SW 1271 (cell line): ENCODE results near the gene KRT78.

Experiments used
- DNase-seq, 2 experiments: peaks; one replicate each; lab custom pipeline; 2025; lab: John Stamatoyannopoulos, UW

Gene KRT78

DNA sequence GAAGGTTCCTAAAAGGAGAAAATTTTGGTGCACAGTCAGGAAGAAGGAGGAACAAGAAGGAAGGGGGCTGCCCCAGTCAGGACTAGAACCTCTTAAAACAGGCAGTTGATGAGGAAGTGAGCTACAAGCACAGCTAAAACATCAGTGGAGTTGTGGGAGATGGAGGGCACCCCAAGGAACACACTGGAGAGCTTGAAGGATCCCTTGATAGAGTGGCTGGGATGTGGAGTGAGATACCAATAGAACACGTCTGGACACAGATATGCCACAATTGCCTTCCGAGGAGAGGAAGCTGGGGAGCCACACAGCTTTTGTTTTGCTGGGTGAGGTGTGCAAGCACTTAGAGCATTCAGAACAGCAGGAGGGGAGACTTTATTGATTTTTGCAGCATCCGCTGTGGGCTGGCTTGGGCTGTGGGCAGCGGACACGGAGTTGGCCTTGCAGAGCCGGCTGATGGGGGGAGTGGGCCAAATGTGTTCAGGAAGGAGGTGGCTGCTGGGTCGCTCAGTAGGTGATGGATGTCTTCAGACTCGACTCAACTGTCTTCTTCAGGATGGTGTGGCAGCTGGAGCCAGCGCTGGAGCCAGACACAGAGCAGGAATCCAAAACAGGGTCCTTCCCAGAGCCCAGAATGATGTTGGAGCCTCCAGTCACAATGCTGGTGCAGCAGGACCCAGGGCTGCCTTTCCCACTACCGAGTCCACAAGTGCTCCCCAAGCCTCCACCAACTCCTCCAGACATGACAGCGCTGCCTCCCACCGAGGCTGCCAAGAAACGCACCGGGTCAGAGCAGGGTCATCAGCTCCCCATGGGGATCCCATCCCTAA lies 10.0 kb downstream of the KRT78 start:
- no peak for DNase-seq

DNA sequence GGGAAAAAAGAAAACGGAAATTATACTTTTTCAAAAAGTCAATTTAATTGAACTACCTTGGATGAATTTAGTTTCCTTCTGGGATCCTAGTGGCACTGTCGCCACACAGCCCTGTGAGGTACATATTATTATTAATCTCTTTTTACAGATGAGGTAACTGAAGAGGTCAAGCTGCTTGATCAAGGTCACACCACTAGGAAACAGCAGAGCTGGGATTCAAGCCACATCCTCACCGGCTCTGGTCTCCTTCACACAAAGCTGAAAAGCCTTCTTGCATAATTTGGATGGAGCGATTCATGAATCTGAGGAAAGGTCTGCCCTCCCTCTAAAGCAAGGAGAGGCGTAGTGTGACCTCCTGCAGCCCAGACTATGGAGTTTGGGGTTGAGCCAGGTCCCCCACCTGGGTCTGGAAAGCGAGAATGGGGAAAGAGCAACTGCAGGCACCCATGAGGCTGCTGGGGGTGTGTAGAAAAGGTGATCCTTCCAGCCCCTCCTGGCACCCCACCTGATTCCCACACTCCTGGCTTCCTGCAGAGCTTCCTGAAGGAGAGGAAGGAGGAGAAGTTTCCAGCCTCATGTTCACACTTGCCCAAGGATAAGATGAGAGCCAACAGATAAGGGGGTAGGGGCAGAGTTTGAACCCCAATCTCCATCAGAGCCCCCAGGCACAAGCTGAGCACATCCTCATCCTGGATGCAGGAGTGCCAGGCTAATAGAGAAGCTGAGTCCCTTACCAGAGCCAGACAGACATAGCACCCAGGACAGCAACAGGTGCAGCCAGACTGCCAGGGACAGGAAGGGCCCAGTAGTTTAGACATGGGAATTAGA lies 10.8 kb downstream of the KRT78 start:
- DNase-seq, result no peak

DNA sequence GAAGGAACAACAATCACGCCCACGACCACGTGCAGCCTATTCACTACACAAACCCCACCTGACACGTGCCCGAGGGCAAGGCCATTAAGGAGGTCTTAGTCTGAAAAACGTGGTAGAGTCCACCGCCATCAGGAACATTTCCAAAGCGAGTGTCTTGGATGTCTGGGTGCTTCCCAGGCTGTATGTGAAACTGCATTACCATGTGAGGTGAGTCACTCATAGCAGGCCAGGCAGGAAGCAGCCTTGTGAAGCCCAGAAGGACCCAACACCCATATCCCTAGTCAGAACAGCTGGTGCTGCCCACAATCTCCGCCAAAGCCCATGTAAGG lies 11.4 kb downstream of the KRT78 start:
- DNase-seq, result no peak

DNA sequence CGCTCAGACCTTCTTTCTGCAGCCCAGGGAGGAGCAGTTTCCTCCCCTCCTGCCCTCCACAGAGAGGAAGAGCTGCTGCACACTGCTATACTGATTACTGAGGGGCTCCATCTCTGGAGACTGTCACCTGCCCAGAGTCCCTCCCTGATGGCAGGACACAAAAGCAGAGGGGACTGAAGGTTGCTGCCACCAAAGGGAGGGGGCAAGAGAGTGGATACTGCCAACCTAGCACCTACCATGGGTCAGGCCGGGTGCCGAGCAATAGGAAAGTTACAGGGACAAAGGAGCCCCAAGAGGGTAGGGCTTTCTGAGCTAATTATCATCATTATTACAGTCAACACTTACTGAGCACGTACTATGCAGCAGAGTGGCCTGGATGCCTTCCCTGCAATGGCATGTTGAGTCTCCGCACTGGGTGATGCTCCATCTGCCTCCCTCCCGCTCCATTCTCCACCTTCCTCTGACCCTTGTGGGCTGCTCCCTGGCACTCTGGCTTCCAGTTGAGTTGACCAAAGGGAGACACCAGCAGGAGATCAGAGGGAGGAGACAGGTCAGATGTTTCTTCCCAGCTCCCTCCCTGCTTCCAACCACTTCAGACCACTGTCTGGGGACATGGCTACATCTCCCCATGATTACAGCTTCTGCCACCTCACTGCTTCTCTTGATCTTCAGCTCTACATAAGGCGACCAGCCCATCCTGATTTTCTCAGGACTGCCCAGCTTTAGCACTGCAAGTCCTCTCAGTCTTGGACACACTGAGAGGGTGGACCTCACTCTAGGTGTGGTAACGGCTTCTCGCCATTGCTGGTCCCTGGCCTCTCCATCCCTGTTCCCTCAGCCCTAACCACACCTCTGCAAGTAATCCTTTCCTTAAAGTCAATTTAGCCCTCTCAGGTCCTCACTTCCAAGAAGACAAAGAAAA lies 12.0 kb downstream of the KRT78 start:
- no peak for DNase-seq

DNA sequence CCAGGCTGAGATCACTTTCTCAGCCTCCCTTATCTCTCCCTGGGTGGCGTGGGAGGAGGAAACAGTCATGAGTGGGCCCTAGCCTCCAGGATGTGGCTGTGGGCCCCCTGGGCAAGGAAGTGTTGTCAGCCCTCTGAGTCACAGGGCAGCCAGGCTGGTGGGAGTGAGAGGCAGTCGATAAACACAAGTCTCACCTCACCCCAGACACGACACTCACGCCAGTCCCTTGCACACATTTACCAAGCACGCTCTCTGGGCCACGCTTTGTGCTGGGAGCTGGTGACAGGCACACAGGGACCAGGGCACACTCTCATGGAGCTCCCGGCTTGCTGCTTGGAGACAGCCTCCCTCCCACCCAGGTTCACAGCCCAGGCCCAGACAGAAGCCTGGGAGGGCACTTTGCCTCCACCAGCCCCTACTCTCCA lies 12.7 kb downstream of the KRT78 start:
- no peak for DNase-seq

DNA sequence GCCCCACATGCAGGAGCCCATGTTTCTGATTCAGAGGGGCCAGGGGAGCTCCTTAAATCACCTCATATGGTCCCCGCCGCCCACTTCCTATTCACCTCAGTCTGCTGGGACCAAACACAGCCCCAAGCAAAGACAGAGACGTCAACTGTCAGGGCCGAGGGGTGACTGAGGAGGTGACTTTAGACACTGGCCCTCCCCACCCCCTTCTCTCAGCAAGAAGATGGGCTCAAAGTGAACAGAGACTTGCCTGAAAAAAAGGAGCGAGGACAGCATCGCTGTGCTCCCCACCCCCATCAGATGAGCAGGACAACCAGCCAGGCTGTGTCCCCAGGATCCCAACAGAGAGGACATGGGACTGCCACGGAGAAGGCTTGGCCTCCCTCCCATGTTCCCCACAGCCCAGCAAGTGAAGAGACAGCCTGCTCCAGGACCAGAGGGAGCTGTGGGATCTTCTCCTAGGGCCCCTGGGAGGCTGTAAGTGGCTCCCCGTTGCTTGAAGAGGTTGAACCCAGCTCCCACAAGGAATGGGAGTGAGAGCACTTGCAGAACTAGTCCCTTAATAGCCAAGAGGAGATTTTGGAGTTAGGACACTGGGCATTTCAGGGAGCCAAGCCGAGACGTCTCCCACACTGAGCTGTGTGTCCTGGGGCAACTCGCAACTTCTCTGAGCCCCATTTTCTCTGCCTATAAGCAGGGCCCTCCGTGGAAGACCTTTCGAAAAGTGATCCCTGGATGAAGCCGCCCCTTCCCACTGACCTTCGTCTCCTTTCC lies 13.3 kb downstream of the KRT78 start:
- DNase-seq, result no peak

DNA sequence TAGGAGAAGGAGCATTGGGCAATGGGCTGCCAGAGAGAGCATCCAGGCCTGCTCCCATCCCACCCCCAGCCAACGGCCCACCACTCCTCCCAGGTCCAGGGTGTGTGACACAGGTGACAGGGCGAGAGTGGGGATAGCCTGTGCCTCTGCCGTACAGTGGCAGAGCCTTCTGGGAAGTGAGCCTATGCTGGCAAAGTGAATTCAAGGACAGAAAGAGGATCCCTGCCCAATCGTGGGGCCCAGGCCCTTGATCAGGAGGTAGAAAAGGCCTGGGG lies 14.1 kb downstream of the KRT78 start:
- no peak for DNase-seq

DNA sequence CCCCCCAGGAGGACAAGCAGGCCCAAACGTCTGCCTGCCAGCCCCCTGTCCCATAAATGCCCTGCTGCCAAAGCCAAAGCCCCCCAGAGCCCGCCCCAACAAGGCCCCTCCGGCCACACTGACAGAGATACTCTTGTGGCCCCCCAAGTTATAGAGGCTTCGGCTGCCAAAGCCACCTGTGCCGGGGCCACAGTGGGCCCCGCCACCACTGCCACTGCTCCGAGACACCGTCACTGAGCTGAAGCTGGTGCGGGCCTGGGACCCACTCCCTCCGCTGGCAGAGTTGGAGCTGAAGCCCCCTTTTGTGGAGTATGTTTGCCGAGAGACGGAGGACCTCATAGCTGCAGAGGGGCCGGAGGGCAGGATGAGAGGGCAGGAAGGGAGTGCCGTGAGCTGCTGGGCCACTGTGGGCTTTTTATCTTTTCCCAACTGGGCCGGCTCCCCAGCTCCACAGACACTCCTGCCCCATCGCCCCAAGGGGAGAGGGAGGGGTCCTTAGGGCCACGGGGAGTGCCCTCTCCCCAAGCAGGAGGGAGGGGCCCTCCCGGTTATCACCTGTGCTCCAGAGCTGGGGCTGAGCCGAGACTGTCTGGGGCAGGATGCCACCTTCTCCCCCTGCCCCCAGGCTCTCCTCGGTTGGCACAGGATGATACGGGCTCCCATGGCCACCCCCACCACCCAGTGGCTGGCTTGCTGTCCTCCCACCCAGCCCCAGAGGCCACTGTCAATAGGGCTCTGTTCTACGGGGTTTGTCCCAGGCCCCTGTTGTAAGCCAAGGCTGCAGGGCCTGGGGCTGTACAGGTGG lies 14.7 kb downstream of the KRT78 start, which contains the start of gene KRT79:
Gene KRT79, minus strand, starts transcription at position 390 of the 805 bp plus-strand sequence. Its CDS starts 51 bp downstream, at position 339.
- no peak for DNase-seq

DNA sequence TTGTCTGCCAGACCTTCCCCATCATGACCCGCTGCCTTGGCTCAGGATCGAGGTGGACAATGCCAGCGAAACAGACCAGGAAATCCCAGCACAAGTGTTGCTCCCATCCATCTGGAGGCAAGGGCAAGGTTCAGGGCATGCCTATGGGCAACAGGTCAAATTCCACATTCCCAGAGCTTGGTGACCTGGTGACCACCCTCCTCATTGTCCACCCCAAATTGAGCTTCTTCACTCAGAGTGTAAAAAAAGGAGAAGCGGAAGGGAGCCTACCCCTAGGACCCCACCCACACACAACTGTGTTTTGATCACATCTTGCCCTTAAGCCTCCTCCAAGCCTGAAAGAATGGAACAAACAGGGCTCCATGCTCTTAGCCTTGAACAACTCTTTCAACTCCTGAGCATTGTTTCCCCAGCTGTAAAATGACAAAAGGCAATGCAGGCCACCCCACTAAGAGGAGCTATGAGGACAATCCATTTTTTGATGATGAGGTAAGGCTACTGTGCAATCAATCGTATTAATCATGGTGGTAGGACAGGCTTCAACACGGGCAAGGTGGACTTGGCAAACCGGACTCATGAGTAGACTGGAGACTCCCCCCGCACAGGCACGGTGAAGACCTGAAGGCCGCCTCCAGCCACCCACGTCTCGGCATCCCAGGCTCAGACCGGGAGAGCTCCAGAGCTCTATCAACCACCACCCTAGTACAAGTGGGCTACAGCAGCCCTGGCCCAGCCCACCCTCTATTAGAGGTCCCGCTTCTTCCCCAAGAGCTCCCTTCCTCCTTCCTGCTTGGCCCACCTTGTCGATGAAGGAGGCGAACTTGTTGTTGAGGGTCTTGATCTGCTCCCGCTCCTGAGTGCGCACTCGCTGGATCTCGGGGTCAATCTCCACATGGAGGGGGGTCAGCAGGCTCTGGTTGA lies 15.5 kb downstream of the KRT78 start:
- no peak for DNase-seq

DNA sequence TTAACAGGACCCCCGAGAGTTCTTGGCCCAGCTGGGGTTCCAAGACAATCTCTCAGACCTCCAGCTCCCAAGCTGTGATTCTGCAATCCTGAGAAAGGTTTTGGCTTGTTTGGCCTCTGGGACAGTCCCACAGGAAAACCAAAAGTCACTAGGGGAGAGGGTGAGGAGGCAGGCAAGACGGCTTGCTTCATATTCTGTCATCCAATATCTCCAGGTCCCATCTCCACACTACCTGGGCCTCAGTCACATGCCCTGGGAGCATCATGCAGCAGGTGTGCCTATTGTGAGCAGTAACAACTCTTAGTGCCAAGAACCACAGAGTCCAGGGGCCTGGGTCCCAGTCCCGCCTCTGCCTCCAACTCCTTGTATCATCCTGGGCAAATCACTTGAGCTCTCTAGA lies 16.3 kb downstream of the KRT78 start:
- no peak for DNase-seq

DNA sequence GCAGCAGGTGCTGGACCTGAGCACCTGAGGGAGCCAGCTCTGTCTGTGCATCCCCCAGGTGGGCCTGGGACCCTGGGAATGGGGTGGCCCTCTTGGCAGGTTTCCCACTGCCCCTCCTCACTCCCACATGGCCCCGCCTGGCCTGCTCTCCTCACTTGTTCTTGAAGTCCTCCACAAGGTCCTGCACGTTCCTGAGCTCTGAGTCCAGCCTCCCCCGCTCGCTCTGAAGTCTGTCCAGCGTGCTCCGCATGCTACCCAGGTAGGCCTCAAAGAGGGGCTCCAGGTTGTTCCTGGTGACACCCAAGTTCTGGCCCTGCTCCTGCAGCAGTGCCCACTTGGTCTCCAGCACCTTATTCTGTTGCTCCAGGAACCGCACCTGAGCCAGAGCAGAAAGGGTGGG lies 17.5 kb downstream of the KRT78 start:
- no peak for DNase-seq

DNA sequence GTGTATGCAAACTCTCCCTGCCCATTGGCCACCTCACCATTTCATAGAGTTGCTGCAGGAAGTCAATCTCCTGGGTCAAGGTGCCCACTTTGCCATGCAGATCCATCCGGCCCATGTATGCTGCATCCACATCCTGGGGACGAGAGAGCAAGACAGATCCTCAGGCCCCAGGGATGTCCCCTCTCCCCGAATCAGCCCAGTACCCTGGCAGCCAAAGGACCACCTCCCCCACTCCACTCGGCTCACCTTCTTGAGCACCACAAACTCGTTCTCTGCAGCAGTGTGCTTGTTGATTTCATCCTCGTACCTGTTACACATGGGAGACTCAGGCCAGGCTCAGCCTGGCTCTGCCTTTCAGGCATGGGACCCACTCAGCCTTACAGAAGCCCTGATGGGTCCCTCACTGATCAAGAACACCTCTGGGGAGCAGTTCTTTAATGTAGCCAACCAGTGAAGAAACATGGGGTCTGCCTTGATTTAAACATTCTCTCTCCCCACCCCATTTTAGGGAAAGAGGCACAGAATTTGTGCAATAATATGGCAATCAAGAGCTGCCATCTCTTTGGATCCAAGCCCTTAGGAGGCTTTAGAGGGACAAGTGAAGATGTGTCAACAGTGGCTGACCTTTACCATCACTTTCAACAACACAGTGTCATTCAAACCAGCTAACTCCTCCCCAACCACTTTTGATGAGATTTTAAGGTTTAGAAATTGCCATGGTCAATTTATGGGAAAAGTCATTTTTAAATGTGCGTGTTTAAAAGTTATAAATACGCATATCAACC lies 18.6 kb downstream of the KRT78 start:
- DNase-seq, result no peak

DNA sequence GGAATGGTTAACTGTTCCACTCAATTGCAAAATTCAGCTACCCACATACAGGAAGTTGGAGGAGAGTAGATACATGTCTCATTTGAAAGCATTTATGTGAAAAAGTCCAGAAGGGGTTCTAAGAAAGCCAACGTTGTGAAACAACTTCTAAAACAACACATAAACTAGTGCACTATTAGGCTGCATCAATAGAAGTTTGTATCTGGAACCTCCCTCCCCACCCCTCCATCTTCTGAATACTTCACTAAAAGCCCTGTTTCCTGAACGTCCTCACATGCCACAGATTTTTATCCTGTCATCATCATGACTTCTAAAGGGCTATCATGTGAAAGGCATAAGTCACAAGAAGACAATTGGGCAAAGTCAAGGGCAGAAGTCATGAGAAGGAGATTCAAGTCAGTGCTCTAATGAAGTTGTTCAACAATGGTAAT lies 20.2 kb downstream of the KRT78 start:
- no peak for DNase-seq

DNA sequence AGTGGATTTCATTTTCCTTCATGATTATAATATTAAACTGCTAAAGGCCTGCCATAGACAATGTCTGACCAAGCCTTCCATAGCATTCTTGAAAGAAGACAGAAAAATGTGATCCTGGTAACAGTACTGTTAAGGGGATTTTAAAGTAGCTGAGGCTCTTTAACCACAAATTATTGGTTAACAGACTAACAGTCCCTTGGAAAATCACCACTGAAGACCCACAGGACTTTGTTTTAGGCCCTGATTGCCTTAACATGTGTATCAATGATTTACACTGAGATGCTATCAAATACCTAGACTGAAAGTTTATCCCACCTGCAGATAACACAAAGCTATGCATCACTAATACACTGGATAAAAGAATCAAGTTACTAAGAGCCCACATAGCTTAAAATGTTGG lies 20.6 kb downstream of the KRT78 start:
- no peak for DNase-seq

DNA sequence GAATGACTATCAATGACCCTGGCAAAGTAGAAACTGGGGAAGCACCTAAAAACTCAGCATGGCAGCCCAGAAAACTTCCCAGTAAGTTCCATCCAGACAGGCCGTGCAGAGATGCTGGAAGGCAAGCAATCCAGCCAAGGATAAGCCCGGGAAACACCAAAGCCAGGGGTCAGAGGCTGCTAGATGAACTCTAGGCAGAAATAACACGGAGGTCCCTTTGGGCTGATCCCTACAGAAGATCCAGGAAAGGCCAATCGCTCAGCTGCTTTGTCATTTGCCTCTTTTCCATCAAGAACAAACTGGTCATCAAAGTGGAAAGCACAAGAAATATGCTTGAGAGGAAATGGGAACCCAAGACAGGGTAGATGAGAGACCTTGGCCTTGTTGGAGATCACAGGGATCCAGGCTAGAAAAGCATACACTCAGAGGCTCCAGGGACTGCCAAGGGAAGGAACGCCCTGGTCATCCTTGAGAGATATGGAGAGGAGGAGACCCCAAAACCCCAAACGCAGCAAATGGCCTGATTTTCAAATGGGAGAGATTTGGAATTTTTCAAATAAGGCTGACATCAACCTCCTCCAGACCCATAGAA lies 21.2 kb downstream of the KRT78 start:
- DNase-seq, result no peak

DNA sequence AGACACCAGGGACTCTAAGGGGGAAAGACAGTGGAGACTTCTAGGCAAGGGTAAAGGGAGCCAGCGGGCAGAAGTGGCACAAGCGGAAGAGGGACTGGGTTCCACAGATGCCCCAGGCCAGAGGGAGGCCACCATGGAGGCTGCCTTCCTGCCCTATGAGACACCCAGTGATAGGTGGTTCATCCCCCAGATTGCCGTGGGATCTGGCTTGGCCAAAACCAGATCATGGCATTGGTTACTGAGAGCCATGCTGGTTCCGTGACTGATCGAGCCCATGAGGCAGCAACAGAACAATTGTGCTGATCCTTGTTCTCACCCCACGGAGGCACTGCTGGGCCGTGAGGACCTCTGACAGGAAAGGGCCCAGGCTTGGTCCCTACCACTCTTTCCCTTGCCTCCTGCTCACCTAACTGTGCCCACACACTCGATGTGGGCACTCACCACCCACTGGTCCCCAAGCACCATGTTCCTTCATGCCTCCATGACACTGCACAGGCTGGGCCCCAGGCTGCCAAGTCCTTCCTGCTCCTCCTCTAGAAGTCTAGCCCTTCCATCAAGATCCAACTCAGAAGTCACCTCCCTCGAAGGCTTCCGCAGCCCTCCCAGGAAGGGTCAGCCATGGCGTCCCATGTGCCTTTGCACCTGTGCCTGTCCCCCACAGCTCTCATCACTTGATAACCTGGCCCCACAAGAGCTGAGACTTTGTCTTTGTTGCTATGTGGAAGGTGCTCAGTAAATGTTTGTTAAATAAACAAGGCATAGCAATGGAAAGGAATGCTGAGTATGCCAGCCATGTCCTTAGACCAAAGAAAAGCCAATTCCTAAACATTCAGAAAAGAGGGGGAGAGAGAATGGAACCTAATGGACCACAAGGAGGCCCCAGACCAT lies 21.9 kb downstream of the KRT78 start:
- no peak for DNase-seq

DNA sequence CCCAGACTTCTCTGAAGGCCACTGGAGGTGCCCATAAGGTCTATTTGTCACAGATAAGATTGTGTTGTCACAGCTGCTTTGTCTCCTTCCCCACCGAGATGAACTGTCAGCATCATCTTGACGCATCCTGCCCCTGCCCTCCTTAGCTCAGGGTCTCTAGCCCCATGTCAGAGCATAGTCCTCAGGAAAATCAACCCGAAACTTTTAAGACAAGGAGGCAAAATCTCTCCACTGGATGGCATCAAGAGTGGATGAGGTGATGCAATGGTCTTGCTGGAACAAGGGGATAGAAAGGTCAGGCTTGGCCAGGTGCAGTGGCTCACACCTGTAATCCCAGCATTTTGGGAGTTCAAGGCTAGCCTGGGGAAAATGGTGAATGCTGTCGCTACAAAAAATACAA lies 22.8 kb downstream of the KRT78 start:
- DNase-seq, result no peak
